ENCODE measurements around the gene LOC128125822.

The LOC128125822 gene

GRCh38 chr6:63556369-63556768, 15.9 kb upstream of the LOC128125822 start:
- DNase-seq (ENCODE audit: low read depth in 2 of 2), result no peak

GRCh38 chr6:63558278-63558677, 14.0 kb upstream of the LOC128125822 start:
- DNase-seq (ENCODE audit: low read depth in 2 of 2), result no peak

- no peak for DNase-seq (ENCODE audit: low read depth in 2 of 2)
Measured at GRCh38 chr6:63560801-63561287, 11.4 kb upstream of the LOC128125822 start.

GRCh38 chr6:63561288-63561687, 11.0 kb upstream of the LOC128125822 start:
- DNase-seq (ENCODE audit: low read depth in 2 of 2), result no peak

GRCh38 chr6:63563235-63563634, 9.0 kb upstream of the LOC128125822 start:
- no peak for DNase-seq (ENCODE audit: low read depth in 2 of 2)

GRCh38 chr6:63565058-63565726, 7.1 kb upstream of the LOC128125822 start:
- DNase-seq (ENCODE audit: low read depth in 2 of 2), result no peak

- no peak for DNase-seq (ENCODE audit: low read depth in 2 of 2)
Measured at GRCh38 chr6:63565727-63566596, 6.3 kb upstream of the LOC128125822 start.

GRCh38 chr6:63567966-63568365, 4.3 kb upstream of the LOC128125822 start:
- DNase-seq (ENCODE audit: low read depth in 2 of 2), result no peak

GRCh38 chr6:63571361-63572043, 778 bp upstream of the LOC128125822 start:
- DNase-seq (ENCODE audit: low read depth in 2 of 2), result peak in 1 of 2 donors; percentile 26

- DNase-seq (ENCODE audit: low read depth in 2 of 2), result peak in 1 of 2 donors; percentile 4
Measured at GRCh38 chr6:63572747-63573075, 431 bp downstream of the LOC128125822 start.

- DNase-seq (ENCODE audit: low read depth in 2 of 2), result peak; percentile 29 to 32
Measured at GRCh38 chr6:63573076-63573898, 1.0 kb downstream of the LOC128125822 start.

- DNase-seq (ENCODE audit: low read depth in 2 of 2), result no peak
Measured at GRCh38 chr6:63573899-63574553, 1.7 kb downstream of the LOC128125822 start.

GRCh38 chr6:63574554-63574900, 2.2 kb downstream of the LOC128125822 start:
- no peak for DNase-seq (ENCODE audit: low read depth in 2 of 2)

GRCh38 chr6:63576147-63576772, 4.0 kb downstream of the LOC128125822 start:
- no peak for DNase-seq (ENCODE audit: low read depth in 2 of 2)

- DNase-seq (ENCODE audit: low read depth in 2 of 2), result no peak
Measured at GRCh38 chr6:63576985-63577712, 4.9 kb downstream of the LOC128125822 start.

GRCh38 chr6:63578757-63579156, 6.5 kb downstream of the LOC128125822 start:
- DNase-seq (ENCODE audit: low read depth in 2 of 2), result no peak

GRCh38 chr6:63579937-63580703, 7.8 kb downstream of the LOC128125822 start:
- no peak for DNase-seq (ENCODE audit: low read depth in 2 of 2)

GRCh38 chr6:63580704-63580961, 8.4 kb downstream of the LOC128125822 start:
- no peak for DNase-seq (ENCODE audit: low read depth in 2 of 2)

- DNase-seq (ENCODE audit: low read depth in 2 of 2), result no peak
Measured at GRCh38 chr6:63581355-63582013, 9.2 kb downstream of the LOC128125822 start.

Measured in activated CD8-positive, alpha-beta memory T cell treated with anti-CD3 and anti-CD28 coated beads for 4 hours (primary cell).